Esophagus squamous epithelium (tissue), 4 donors: ENCODE results near the gene C14orf119.

Experiments
- CTCF ChIP-seq, 6 experiments: fragments of 450-650 bp in 4 of 6; fragments of 200-600 bp in 2 of 6; sonication (generic) in 2 of 6; IDR thresholded peaks; one replicate each; pipeline ENCODE4 v1.5.1; 2016 to 2019; ENCODE audit warnings: antibody characterized with exemption in 6 of 6, mild to moderate bottlenecking in 4 of 6, moderate library complexity in 4 of 6
- POLR2A ChIP-seq, 4 donors: fragments of 450-650 bp; IDR thresholded peaks; one replicate each; pipeline ENCODE4 v1.6.1; 2017; ENCODE audit warnings: antibody characterized with exemption in 4 of 4, mild to moderate bottlenecking in 4 of 4, moderate library complexity in 3 of 4

- TF ChIP-seq CTCF (IDR thresholded peaks at IDR 0.05) (no peak), POLR2A (IDR thresholded peaks at IDR 0.05) (no peak)
Measured at GRCh38 chr14:23104591-23105347, 9.5 kb downstream of the C14orf119 start, which contains the start of gene CIROP.
